H1 (cell line): Measurements from ENCODE around the gene CDH2. TPM values are rescaled to one million over a fixed set of nuclear protein-coding genes. Genes with fewer than 3 reads are reported as not detected.

Source experiments
- CTCF ChIA-PET: fragments of 300-600 bp; sonication (Branson Sonifier 250); formaldehyde crosslinking; loops from one replicate; lab custom pipeline; 2021; ENCODE audit not compliant: partially characterized antibody; lab: Charles Lee
- POLR2A ChIA-PET: fragments of 300-600 bp; sonication (Branson Sonifier 250); formaldehyde crosslinking; loops from one replicate; lab custom pipeline; 2021; ENCODE audit warnings: inconsistent platforms; ENCODE audit not compliant: partially characterized antibody; lab: Charles Lee
- DNase-seq, 2 experiments: peaks; one replicate each; pipeline versions ENCODE4 v3.0.0 to v3.0.0-alpha.2; 2010 to 2022; ENCODE audit warnings: low spot score in 2 of 2, low read depth in 1 of 2, mixed read lengths in 1 of 2
- FAIRE-seq: peaks from 2 replicates; lab custom pipeline; 2011; peaks lifted over from hg19 to GRCh38; lab: Jason Lieb, UNC
- H2AFZ ChIP-seq: 2 replicates; pipeline ENCODE4 v1.8.1; 2012; ENCODE audit warnings: low read length, inconsistent platforms
- H2AK5ac ChIP-seq: 2 replicates; pipeline ENCODE4 v1.6.1; 2013; ENCODE audit warnings: low read depth, low read length
- H2BK120ac ChIP-seq: replicated peaks from 2 replicates; pipeline ENCODE3; 2013; ENCODE audit warnings: low read depth, low read length, inconsistent platforms
- H2BK12ac ChIP-seq: 2 replicates; pipeline ENCODE4 v1.6.1; 2013; ENCODE audit warnings: low read depth, low read length
- H2BK15ac ChIP-seq: 2 replicates; pipeline ENCODE4 v1.6.1; 2013; ENCODE audit warnings: low read length
- H2BK20ac ChIP-seq: 2 replicates; pipeline ENCODE4 v1.6.1; 2013; ENCODE audit warnings: low read length
- H2BK5ac ChIP-seq: 2 replicates; pipeline ENCODE4 v1.6.1; 2013; ENCODE audit warnings: low read depth, low read length
- H3K14ac ChIP-seq: 2 replicates; pipeline ENCODE4 v1.6.1; 2013; ENCODE audit warnings: inconsistent platforms; ENCODE audit not compliant: insufficient read length
- H3K18ac ChIP-seq: 2 replicates; pipeline ENCODE4 v1.6.1; 2013; ENCODE audit warnings: low read length; ENCODE audit errors: extremely low read depth
- H3K23ac ChIP-seq: 2 replicates; pipeline ENCODE4 v1.6.1; 2013; ENCODE audit warnings: inconsistent platforms; ENCODE audit not compliant: insufficient read length
- H3K23me2 ChIP-seq: 2 replicates; pipeline ENCODE4 v1.6.1; 2013; ENCODE audit warnings: low read depth, low read length
- H3K27ac ChIP-seq: 2 replicates; pipeline ENCODE4 v1.6.1; 2011; ENCODE audit warnings: low read depth, low read length, inconsistent platforms
- H3K27me3 ChIP-seq, 4 experiments: replicated peaks in 1 of 4; 1 replicate in 1 of 4; 2 replicates in 3 of 4; pipeline versions ENCODE4 v1.6.1 to v1.8.1; 2011 to 2013; ENCODE audit warnings: low read length in 3 of 4, mild to moderate bottlenecking in 3 of 4, inconsistent platforms in 2 of 4, mixed read lengths in 2 of 4, moderate library complexity in 1 of 4; ENCODE audit not compliant: control insufficient read depth in 3 of 4, insufficient read depth in 3 of 4; ENCODE audit errors: extremely low read depth in 1 of 4
- H3K36me3 ChIP-seq, 4 experiments: 2 replicates each; pipeline versions ENCODE4 v1.6.1 to v1.8.1; 2011 to 2013; ENCODE audit warnings: mild to moderate bottlenecking in 4 of 4, low read length in 3 of 4, moderate library complexity in 2 of 4, control low read depth in 1 of 4, inconsistent platforms in 1 of 4; ENCODE audit not compliant: insufficient read depth in 4 of 4, control insufficient read depth in 2 of 4
- H3K4ac ChIP-seq: replicated peaks from 2 replicates; pipeline ENCODE3; 2013; ENCODE audit warnings: low read length, low read depth, mixed read lengths, inconsistent platforms; ENCODE audit not compliant: insufficient read length
- H3K4me1 ChIP-seq, 4 experiments: replicated peaks in 1 of 4; 1 replicate in 1 of 4; 2 replicates in 3 of 4; pipeline versions ENCODE4 v1.6.1 to v1.8.1; 2011 to 2013; ENCODE audit warnings: low read length in 3 of 4, inconsistent platforms in 2 of 4, mixed read lengths in 1 of 4; ENCODE audit not compliant: insufficient read depth in 4 of 4, control insufficient read depth in 3 of 4
- H3K4me2 ChIP-seq, 2 experiments: 2 replicates each; pipeline versions ENCODE4 v1.6.1 to v1.8.1; 2011 to 2013; ENCODE audit warnings: low read depth in 2 of 2, low read length in 2 of 2, control low read depth in 1 of 2, inconsistent platforms in 1 of 2, mild to moderate bottlenecking in 1 of 2; ENCODE audit not compliant: insufficient read depth in 1 of 2
- H3K4me3 ChIP-seq, 4 experiments: fragments of 200-600, 300-600 bp in 1 of 4; sonication (generic), shearing (Covaris generic), sonication (Bioruptor Twin) in 1 of 4; 2 replicates each; pipeline versions ENCODE4 v1.5.1 to v1.8.1; 2011 to 2016; ENCODE audit warnings: low read length in 4 of 4, low read depth in 3 of 4, control low read depth in 2 of 4, inconsistent platforms in 2 of 4, mild to moderate bottlenecking in 2 of 4, mixed read lengths in 1 of 4, moderate library complexity in 1 of 4; ENCODE audit not compliant: insufficient read depth in 2 of 4; ENCODE audit errors: extremely low read depth in 1 of 4
- H3K56ac ChIP-seq: replicated peaks from 2 replicates; pipeline ENCODE3; 2013; ENCODE audit warnings: low read depth, mild to moderate bottlenecking, mixed read lengths, low read length, inconsistent platforms; ENCODE audit not compliant: insufficient read length
- H3K79me1 ChIP-seq: 2 replicates; pipeline ENCODE4 v1.6.1; 2013; ENCODE audit warnings: low read depth, low read length, control low read depth
- H3K79me2 ChIP-seq, 2 experiments: 2 replicates each; pipeline versions ENCODE4 v1.6.1 to v1.8.1; 2012 to 2013; ENCODE audit warnings: low read length in 2 of 2, mild to moderate bottlenecking in 2 of 2, inconsistent platforms in 1 of 2; ENCODE audit not compliant: insufficient read depth in 2 of 2, control insufficient read depth in 1 of 2
- H3K9ac ChIP-seq, 4 experiments: replicated peaks in 1 of 4; 1 replicate in 1 of 4; 2 replicates in 3 of 4; pipeline versions ENCODE4 v1.6.1 to v1.8.1; 2011 to 2013; ENCODE audit warnings: low read depth in 3 of 4, low read length in 3 of 4, control low read depth in 2 of 4, mild to moderate bottlenecking in 2 of 4, moderate library complexity in 2 of 4, inconsistent platforms in 1 of 4; ENCODE audit errors: extremely low read depth in 1 of 4
- H3K9me3 ChIP-seq, 2 experiments: 2 replicates each; pipeline versions ENCODE4 v1.6.1 to v1.8.1; 2012 to 2013; ENCODE audit warnings: mild to moderate bottlenecking in 2 of 2, moderate library complexity in 2 of 2, control low read depth in 1 of 2, inconsistent platforms in 1 of 2, low read depth in 1 of 2, low read length in 1 of 2, mixed read lengths in 1 of 2; ENCODE audit not compliant: insufficient read depth in 2 of 2
- H4K20me1 ChIP-seq, 2 experiments: replicated peaks in 1 of 2; 2 replicates each; pipeline versions ENCODE3 to v1.8.1; 2011 to 2013; ENCODE audit warnings: inconsistent platforms in 2 of 2, low read length in 2 of 2, mild to moderate bottlenecking in 1 of 2; ENCODE audit not compliant: insufficient read depth in 2 of 2, control insufficient read depth in 1 of 2
- H4K5ac ChIP-seq: 2 replicates; pipeline ENCODE4 v1.6.1; 2013; ENCODE audit warnings: low read length, low read depth, mixed read lengths, inconsistent platforms; ENCODE audit not compliant: insufficient read length
- H4K8ac ChIP-seq: 2 replicates; pipeline ENCODE4 v1.8.0; 2013; ENCODE audit warnings: mild to moderate bottlenecking, moderate library complexity, low read length, inconsistent platforms; ENCODE audit not compliant: insufficient read depth; ENCODE audit errors: extremely low read depth
- H4K91ac ChIP-seq: replicated peaks from 2 replicates; pipeline ENCODE3; 2013; ENCODE audit warnings: low read length, mixed read lengths, inconsistent platforms; ENCODE audit not compliant: insufficient read length
- BRCA1 ChIP-seq: IDR thresholded peaks from 2 replicates; pipeline ENCODE4 v1.6.1; 2012; ENCODE audit warnings: low read depth, low read length, improper control_type of control experiment
- CBX8 ChIP-seq: fragments of 300-800, 300-1000 bp; sonication (generic); IDR thresholded peaks from 2 replicates; pipeline ENCODE4 v1.7.1; 2016; ENCODE audit warnings: low read depth, low read length, borderline replicate concordance
- FOSL1 ChIP-seq: IDR thresholded peaks from 2 replicates; pipeline ENCODE4 v1.6.1; 2011; ENCODE audit warnings: mild to moderate bottlenecking, low read depth, low read length, moderate library complexity; ENCODE audit not compliant: insufficient read depth
- KDM5A ChIP-seq: fragments of 200-600 bp; IDR thresholded peaks from 2 replicates; pipeline ENCODE4 v1.7.1; 2012; ENCODE audit warnings: mild to moderate bottlenecking, low read length, inconsistent platforms, mixed read lengths
- NANOG ChIP-seq: IDR thresholded peaks from 2 replicates; pipeline ENCODE4 v1.6.1; 2011; ENCODE audit warnings: low read length, low read depth, mild to moderate bottlenecking, inconsistent platforms; ENCODE audit not compliant: insufficient read depth, poor library complexity, severe bottlenecking
- NRF1 ChIP-seq: IDR thresholded peaks from 2 replicates; pipeline ENCODE4 v1.6.1; 2011; ENCODE audit warnings: mild to moderate bottlenecking, low read depth, low read length, improper control_type of control experiment
- POLR2A ChIP-seq, 2 experiments: IDR thresholded peaks; 1 replicate in 1 of 2; 2 replicates in 1 of 2; pipeline ENCODE4 v1.6.1; 2011; ENCODE audit warnings: low read depth in 2 of 2, low read length in 2 of 2, mild to moderate bottlenecking in 2 of 2; ENCODE audit errors: control extremely low read depth in 1 of 2
- POLR2AphosphoS5 ChIP-seq: IDR thresholded peaks from 2 replicates; pipeline ENCODE4 v1.6.1; 2011; ENCODE audit warnings: low read depth, low read length
- SAP30 ChIP-seq: fragments of 300-600 bp; sonication (generic); IDR thresholded peaks from 2 replicates; pipeline ENCODE4 v1.7.1; 2012; ENCODE audit warnings: low read length, moderate library complexity, mild to moderate bottlenecking, inconsistent platforms; ENCODE audit not compliant: insufficient read depth, insufficient replicate concordance
- SRF ChIP-seq: IDR thresholded peaks from 2 replicates; pipeline ENCODE4 v1.6.1; 2011; ENCODE audit warnings: mild to moderate bottlenecking, low read depth, low read length, moderate library complexity
- TAF1 ChIP-seq: IDR thresholded peaks from 2 replicates; pipeline ENCODE4 v1.6.1; 2011; ENCODE audit warnings: mild to moderate bottlenecking, low read depth, low read length
- TCF12 ChIP-seq: IDR thresholded peaks from 2 replicates; pipeline ENCODE4 v1.6.1; 2011; ENCODE audit warnings: low read depth, mild to moderate bottlenecking, low read length
- WGBS, 2 experiments: shearing (Covaris generic) in 1 of 2; methylation state at CpG; one replicate each; pipeline versions ENCODE4 v1.1.6 to v1.1.7; 2013 to 2015; ENCODE audit warnings: low lambda C conversion rate in 2 of 2, mixed read lengths in 2 of 2, inconsistent platforms in 1 of 2, low coverage in 1 of 2, missing lambda C conversion rate in 1 of 2; ENCODE audit not compliant: insufficient replicate concordance in 2 of 2, insufficient coverage in 1 of 2, insufficient read length in 1 of 2; ENCODE audit errors: extremely low coverage in 1 of 2, missing lambda C conversion rate in 1 of 2; 5-methylcytosine and 5-hydroxymethylcytosine counted together
- polyA plus RNA-seq, 7 experiments: library from polyadenylated mRNA; depleted of rRNA in 3 of 7; stranded (reverse) in 5 of 7; unstranded in 2 of 7; fragments of >200 nt in 5 of 7; fragments of 200-250 nt in 2 of 7; gene quantifications; 1 replicate in 5 of 7; 2 replicates in 1 of 7; 4 replicates in 1 of 7; pipeline versions ENCODE4 v1.2.1 to v1.2.3, GENCODE V29; 2011 to 2013; ENCODE audit warnings: missing spikeins in 2 of 7, mixed read lengths in 2 of 7
- total RNA-seq: library from RNA; stranded (reverse); fragmentation: NEBNext Ultra II Directional; extraction: Animal tissue kit (Norgen Biotek cat#: 25700); gene quantifications from 2 replicates; pipeline ENCODE4 v1.2.1, GENCODE V29; 2021
- TF ChIP-seq, protein P1 (sequence below): IDR thresholded peaks from 2 replicates; pipeline ENCODE4 v1.6.1; 2011; ENCODE audit warnings: low read length, improper control_type of control experiment
- TF ChIP-seq, protein P2 (sequence below): IDR thresholded peaks from 2 replicates; pipeline ENCODE4 v1.6.1; 2012; ENCODE audit warnings: inconsistent platforms

CDH2 gene
- total and polyA plus RNA-seq, 2 of the 8 experiments (the other 6 are each of a cell fraction or from before 2014, with no cell fraction given): 15.0 to 56.5 TPM

DNA sequence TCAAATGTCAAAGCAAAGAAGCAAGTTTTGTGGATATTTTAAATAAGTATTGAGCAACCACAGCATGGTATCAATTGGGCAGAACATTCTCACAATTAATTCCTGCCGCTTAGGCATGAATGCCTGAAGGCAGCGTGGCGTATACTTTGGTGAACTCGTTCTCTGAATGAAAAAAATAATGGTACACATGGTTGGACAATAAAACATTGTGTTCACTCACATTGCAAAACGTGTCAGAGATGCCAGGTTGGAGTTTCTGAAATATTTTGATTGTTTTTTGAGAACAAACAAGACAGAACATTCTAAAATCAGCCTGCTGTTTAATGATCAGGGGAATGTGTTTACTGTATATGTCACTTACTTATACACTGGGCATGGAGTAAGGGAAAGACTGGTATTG, 254.2 kb downstream of the CDH2 start:
- WGBS, 2 experiments: 91% methylated on average over 5 of the region's 5 CpGs; no CpG with 5 or more reads in 1 of the 2 experiments
- no peak overlapping the region for H3K27ac ChIP-seq
- no peak overlapping the region for H3K9ac ChIP-seq
- CTCF ChIA-PET: no interaction called here
- POLR2A ChIA-PET: no interaction called here
- DNase-seq: no peak
- H4K91ac ChIP-seq: no peak overlapping the region
- H3K23me2 ChIP-seq: no peaks in the 10 kb centered on the region
- no peak overlapping the region for H3K14ac ChIP-seq
- no peak overlapping the region for H2BK15ac ChIP-seq
- no peak overlapping the region for H2AFZ ChIP-seq
- H3K4me1 ChIP-seq: peaks cover 0 to 6% (median 0%) of the 10 kb centered on the region in 4 experiments; a peak in 2 of 7 replicates
- H2AK5ac ChIP-seq: no peak overlapping the region
- H4K20me1 ChIP-seq: no peaks in the 10 kb centered on the region
- H3K18ac ChIP-seq: no peak overlapping the region
- H3K79me1 ChIP-seq: no peaks in the 10 kb centered on the region
- no peaks in the 10 kb centered on the region for H3K27me3 ChIP-seq
- H4K8ac ChIP-seq: no peak overlapping the region
- H3K4ac ChIP-seq: no peak overlapping the region
- H3K36me3 ChIP-seq: no peaks in the 10 kb centered on the region
- no peak overlapping the region for H2BK20ac ChIP-seq
- no peak overlapping the region for H2BK120ac ChIP-seq
- FAIRE-seq: no peak
- H2BK12ac ChIP-seq: no peak overlapping the region
- H3K4me3 ChIP-seq: no peak overlapping the region
- H3K56ac ChIP-seq: no peak overlapping the region
- no peak overlapping the region for H3K4me2 ChIP-seq
- H3K79me2 ChIP-seq: no peaks in the 10 kb centered on the region
- H3K9me3 ChIP-seq: no peaks in the 10 kb centered on the region
- no peak overlapping the region for H2BK5ac ChIP-seq
- TF ChIP-seq, protein P1, sequence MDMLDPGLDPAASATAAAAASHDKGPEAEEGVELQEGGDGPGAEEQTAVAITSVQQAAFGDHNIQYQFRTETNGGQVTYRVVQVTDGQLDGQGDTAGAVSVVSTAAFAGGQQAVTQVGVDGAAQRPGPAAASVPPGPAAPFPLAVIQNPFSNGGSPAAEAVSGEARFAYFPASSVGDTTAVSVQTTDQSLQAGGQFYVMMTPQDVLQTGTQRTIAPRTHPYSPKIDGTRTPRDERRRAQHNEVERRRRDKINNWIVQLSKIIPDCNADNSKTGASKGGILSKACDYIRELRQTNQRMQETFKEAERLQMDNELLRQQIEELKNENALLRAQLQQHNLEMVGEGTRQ: no peak
- TF ChIP-seq NRF1: no peak
- no peak for TF ChIP-seq POLR2AphosphoS5
- TF ChIP-seq TAF1: no peak
- TF ChIP-seq POLR2A (IDR thresholded peaks at IDR 0.05; ENCODE audit: control extremely low read depth in 1 of 2, low read depth in 2 of 2, low read length in 2 of 2): no peak
- no peak for TF ChIP-seq TCF12
- no peak for TF ChIP-seq NANOG
- no peak for TF ChIP-seq BRCA1
- no peak for TF ChIP-seq SAP30
- no peak for TF ChIP-seq SRF
- no peak for TF ChIP-seq KDM5A
- TF ChIP-seq, protein P2, sequence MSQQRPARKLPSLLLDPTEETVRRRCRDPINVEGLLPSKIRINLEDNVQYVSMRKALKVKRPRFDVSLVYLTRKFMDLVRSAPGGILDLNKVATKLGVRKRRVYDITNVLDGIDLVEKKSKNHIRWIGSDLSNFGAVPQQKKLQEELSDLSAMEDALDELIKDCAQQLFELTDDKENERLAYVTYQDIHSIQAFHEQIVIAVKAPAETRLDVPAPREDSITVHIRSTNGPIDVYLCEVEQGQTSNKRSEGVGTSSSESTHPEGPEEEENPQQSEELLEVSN: no peak
- TF ChIP-seq CBX8: no peak
- no peak for TF ChIP-seq FOSL1
- H3K23ac ChIP-seq: no peak overlapping the region
- H4K5ac ChIP-seq: no peak overlapping the region
